Measurements from ENCODE around the gene ZNF212.
A peak's percentile ranks its signal among the peaks of the same experiment; 100 is the strongest.
"Not testable (repeated sequence)": the region's sequence is repeated elsewhere in the genome, so short reads cannot be mapped to it uniquely, and the experiment has no call there.

Gene ZNF212

GRCh38 chr7:149218469-149219420 lies 20.7 kb upstream of the ZNF212 start:
- DNase-seq (ENCODE audit: low spot score), result no peak

DNA sequence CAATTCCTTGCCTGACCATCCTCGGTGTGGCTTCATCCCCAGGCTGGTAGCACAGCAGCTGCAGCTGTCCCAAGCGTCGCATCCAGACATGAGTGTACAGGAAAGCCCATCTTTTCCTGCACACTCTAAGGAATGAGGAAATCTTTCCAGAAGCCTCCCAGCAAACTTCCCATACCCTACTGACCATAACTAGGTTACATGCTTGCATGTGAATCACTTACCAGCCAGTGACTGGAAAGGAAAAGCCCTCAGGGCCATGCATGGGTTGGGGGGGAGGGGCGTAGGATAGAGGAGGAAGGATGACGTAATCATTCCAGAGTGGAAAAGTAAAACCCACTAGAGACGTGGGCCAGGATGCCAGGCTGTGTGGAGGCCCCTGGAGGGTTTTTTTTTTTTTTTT lies 18.9 kb upstream of the ZNF212 start:
- DNase-seq (ENCODE audit: low spot score), result no peak

- no peak for DNase-seq (ENCODE audit: low spot score)
Observed at GRCh38 chr7:149223176-149223575, 16.3 kb upstream of the ZNF212 start.

GRCh38 chr7:149223761-149224160 lies 15.7 kb upstream of the ZNF212 start:
- no peak for DNase-seq (ENCODE audit: low spot score)

- DNase-seq (ENCODE audit: low spot score), result no peak
Observed at GRCh38 chr7:149224352-149224751, 15.1 kb upstream of the ZNF212 start.

- DNase-seq (ENCODE audit: low spot score), result no peak
Observed at GRCh38 chr7:149225106-149225505, 14.3 kb upstream of the ZNF212 start.

DNA sequence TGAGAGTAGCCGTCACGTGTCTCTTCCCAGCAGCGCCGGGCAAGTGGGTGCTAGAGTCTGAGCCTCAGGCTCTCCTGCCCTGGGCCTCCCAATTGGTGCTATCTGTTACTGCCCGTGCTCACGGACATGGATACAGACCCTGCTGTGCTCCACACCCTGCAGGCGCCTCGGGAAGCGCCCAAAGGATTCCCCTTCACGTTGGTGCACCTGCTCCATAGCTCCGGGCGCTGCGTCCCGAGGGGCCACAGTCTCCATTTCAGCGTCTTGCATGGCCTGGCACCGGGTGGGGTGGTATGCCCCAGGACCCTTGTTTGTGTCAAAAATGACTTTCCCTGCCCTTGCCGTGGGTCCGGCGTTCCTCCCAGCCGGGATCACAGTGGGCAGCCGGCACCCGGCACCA lies 13.8 kb upstream of the ZNF212 start:
- DNase-seq (ENCODE audit: low spot score), result no peak

DNA sequence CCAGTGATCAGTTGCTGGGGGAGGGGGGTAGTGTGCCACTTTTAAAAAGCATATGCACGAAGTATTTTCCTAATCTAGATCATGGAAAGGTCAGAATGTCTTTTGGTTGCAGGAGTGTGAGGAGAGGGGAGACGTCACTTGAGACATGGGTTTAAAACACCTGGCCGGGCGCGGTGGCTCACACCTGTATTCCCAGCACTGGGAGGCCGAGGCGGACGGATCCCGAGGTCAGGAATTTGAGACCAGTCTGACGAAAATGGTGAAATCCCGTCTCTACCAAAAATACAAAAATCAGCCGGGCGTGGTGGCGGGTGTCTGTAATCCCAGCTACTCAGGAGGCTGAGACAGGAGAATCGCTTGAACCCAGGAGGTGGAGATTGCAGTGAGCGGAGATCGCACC lies 13.1 kb upstream of the ZNF212 start:
- not testable (repeated sequence) for DNase-seq (ENCODE audit: low spot score)

DNA sequence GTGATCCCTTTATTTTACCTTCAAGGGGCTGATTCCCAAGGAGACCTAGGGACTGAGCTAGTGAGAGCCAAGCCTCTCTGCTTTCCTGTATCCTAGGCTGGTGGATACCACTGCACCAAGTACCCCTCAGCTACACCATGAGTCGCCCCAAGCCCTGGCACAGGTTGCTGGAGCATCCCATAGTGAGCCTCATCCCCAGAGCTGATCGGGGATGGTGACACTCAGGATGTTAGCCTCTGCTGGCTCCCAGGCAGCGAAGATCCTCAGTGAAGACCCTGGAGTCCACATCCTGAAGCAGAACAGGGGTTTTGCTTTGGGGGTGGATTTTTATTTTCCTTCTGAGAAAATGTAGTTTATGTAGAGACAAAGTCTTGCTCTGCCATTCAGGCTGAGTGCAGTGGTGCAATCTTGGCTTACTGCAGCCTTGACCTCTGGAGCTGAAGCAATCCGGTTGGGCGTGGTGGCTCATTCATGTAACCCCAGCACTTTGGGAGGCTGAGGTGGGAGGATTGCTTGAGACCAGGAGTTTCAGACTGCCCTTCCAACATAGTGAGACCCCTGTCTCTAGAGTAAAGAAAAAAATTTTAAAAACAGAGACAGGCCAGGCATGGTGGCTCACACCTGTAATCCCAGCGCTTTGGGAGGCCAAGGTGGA lies 12.5 kb upstream of the ZNF212 start:
- DNase-seq (ENCODE audit: low spot score), result no peak

- DNase-seq (ENCODE audit: low spot score), result no peak
Observed at GRCh38 chr7:149228831-149229471, 10.5 kb upstream of the ZNF212 start.

GRCh38 chr7:149229526-149229925 lies 9.9 kb upstream of the ZNF212 start:
- no peak for DNase-seq (ENCODE audit: low spot score)

DNA sequence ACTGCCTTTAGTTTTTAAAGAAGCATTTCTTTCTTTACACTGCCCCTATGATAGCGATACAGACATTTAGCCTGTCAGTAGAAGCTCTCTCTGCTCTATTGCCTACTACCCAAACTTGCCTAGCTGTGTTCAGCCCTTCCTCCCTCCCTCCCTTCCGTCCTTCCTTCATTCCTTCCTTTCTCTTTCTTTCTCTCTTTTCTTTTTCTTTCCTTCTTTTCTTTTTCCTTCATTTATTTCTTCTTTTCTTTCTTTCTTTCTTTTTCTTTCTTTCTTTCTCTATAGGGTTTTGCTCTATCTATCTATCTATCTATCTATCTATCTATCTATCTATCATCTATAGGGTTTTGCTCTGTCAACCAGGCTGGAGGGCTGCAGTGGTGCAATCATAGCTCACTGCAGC lies 7.1 kb upstream of the ZNF212 start:
- DNase-seq (ENCODE audit: low spot score), result no peak

DNA sequence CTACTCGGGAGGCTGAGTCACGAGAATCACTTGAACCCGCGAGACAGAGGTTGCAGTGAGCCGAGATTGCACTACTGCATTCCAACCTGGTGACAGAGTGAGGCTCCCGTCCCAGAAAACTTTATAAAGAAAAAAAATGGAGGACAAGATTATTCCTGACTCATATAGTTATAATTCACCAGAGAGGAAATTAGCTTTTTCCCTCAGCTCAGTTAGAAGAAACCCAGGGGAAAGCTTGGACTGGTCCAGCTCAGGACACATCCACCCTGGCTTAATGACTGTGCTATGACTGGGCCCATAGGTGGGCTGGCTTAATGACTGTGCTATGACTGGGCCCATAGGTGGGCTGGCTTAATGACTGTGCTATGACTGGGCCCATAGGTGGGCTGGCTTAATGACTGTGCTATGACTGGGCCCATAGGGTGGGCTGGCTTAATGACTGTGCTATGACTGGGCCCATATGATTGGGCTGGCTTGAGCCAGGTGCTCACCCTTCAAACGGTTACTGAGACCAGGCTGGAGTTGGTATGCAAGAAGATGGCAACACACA lies 5.7 kb upstream of the ZNF212 start:
- DNase-seq (ENCODE audit: low spot score), result not testable (repeated sequence)

GRCh38 chr7:149237502-149237901 lies 1.9 kb upstream of the ZNF212 start:
- no peak for DNase-seq (ENCODE audit: low spot score)

DNA sequence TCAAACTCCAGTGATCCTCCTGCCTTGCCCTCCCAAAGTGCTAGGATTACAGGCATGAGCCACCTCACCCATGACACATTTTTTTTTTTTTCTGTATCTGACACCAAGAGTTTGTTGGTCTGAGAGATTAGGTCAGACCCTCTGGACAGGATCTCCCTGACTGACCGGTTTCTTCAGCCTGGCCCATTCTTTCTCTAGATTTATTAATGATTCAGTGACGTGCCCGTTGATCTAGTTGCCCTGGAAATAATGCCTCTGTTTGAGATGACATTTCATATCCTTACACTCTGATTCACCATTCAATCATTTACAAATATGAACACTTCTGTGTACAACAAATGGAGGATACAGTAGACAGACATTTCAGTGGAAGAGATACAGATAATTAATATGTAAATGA lies 1.4 kb upstream of the ZNF212 start:
- no peak for DNase-seq (ENCODE audit: low spot score)

DNA sequence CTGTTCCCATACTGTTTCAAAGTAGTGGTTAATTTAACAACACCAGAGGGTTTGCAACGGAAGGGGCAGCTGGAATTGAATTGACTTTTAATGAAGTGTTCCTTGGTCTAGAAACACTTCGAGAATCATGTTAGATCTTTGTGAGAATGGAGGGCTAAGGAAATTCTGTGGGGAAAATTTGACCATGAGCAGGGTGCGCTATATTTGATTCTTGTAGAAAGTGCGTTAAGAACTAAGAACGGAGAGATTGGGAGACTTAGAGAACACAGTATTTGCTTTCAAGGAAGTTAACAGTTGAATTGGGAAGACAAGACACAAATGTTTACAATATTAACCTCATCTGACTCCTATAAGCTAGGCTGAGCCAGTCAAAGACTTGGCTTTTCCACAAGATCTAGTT lies 1.2 kb downstream of the ZNF212 start:
- no peak for DNase-seq (ENCODE audit: low spot score)

GRCh38 chr7:149241696-149242095 lies 2.2 kb downstream of the ZNF212 start:
- DNase-seq (ENCODE audit: low spot score), result no peak

DNA sequence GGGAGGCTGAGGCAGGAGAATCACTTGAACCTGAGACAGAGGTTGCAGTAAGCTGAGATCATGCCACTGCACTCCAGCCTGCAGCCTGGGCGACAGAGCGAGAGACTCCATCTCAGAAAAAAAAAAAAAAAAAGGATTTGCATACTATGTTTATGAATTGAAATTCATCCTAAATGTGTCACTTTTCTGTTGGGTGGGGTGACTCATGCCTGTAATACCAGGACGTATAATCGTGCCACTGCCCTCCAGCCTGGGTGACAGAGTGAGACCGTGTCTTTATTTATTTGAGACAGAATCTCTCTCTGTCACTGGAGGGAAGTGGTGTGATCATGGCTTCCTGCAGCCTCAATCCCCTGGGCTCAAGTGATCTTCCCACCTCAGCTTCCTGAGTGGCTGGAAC lies 5.8 kb downstream of the ZNF212 start:
- DNase-seq (ENCODE audit: low spot score), result no peak

DNA sequence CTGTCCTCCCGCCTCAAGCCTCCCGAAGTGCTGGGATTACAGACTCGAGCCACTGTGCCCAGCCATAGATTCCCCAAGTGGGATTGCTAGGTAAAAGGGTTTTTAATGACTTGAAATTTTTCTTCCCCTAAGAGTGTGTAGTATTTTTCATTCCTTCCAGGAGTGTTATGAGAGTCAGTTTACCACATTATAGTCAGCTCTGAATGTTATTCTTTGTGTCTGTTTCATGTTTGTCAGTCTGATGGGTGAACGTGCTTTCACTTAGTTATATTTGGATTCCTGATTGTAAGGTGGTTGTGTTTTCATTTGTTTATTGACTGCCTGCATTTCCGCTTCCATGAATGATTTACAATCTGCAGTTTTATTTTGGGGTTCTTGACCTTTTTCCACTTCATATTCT lies 6.3 kb downstream of the ZNF212 start:
- DNase-seq (ENCODE audit: low spot score), result no peak

- peak; percentile 30 for DNase-seq (ENCODE audit: low spot score)
Observed at GRCh38 chr7:149248777-149249176, 9.3 kb downstream of the ZNF212 start.

GRCh38 chr7:149250151-149250550 lies 10.7 kb downstream of the ZNF212 start:
- DNase-seq (ENCODE audit: low spot score), result not testable (repeated sequence)

DNA sequence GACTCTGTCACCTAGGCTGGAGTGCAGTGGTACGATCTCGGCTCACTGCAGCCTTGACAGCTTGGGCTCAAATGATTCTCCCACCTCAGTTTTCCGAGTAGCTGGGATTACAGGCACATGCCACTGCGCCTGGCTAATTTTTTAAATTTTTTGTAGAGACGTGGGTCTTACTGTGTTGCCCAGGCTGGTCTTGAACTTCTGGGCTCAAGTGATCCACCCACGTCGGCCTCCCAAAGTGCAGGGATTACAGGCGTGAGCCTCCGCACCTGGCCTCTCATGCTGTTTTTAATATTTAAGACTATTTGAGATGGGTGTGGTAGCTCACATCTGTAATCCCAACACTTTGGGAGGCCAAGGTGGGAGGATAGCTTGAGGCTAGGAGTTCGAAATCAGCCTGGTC lies 12.1 kb downstream of the ZNF212 start:
- not testable (repeated sequence) for DNase-seq (ENCODE audit: low spot score)

DNA sequence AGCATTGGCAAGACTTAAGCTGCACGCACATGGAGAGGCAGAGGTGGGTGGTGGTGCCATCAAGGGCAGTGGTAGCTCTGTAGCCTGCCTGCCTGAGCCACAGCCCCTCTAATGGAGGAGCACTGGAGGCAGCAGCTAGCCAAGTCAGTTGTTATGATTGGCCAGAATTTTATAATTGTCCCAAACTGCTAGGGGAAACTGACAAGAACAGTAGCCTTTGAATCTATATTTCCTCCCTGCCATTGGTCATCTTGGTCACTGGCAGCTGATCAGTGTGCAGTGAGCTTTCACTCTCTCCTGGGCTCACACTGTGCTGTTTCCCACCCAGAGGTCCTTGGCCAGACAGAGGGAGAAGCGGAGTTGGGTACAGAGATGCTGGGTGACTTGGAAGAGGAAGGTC lies 12.9 kb downstream of the ZNF212 start:
- no peak for DNase-seq (ENCODE audit: low spot score)
